H9 (cell line): ENCODE data around the gene FOXF1. TPM values are rescaled to one million over a fixed set of nuclear protein-coding genes. Genes with fewer than 3 reads are reported as not detected.

Experiments used
- DNase-seq: peaks from one replicate; pipeline ENCODE4 v3.0.0-alpha.2; 2017
- H2AFZ ChIP-seq: one replicate; pipeline ENCODE4 v1.6.1; 2013; ENCODE audit warnings: mild to moderate bottlenecking, low read length, control low read depth, moderate library complexity
- H2AK5ac ChIP-seq: 2 replicates; pipeline ENCODE4 v1.6.1; 2013; ENCODE audit warnings: low read length, control low read depth, mixed read lengths; ENCODE audit not compliant: insufficient read length
- H2BK120ac ChIP-seq: one replicate; pipeline ENCODE4 v1.6.1; 2013; ENCODE audit warnings: low read depth, mild to moderate bottlenecking, low read length, control low read depth, inconsistent platforms; ENCODE audit not compliant: poor library complexity, severe bottlenecking
- H2BK12ac ChIP-seq: 2 replicates; pipeline ENCODE4 v1.6.1; 2013; ENCODE audit warnings: low read length, control low read depth, mixed read lengths, low read depth; ENCODE audit not compliant: insufficient read length
- H2BK15ac ChIP-seq: 2 replicates; pipeline ENCODE4 v1.6.1; 2013; ENCODE audit warnings: low read depth, low read length, control low read depth
- H2BK20ac ChIP-seq: one replicate; pipeline ENCODE4 v1.6.1; 2013; ENCODE audit warnings: low read depth, mild to moderate bottlenecking, low read length, control low read depth, inconsistent platforms; ENCODE audit not compliant: poor library complexity, severe bottlenecking
- H2BK5ac ChIP-seq: 2 replicates; pipeline ENCODE4 v1.6.1; 2013; ENCODE audit warnings: low read length, control low read depth, mixed read lengths; ENCODE audit not compliant: insufficient read length
- H3K14ac ChIP-seq: 2 replicates; pipeline ENCODE4 v1.6.1; 2013; ENCODE audit warnings: low read length, control low read depth; ENCODE audit not compliant: insufficient read depth
- H3K18ac ChIP-seq: 2 replicates; pipeline ENCODE4 v1.6.1; 2013; ENCODE audit warnings: low read depth, mild to moderate bottlenecking, mixed read lengths, low read length, control low read depth; ENCODE audit not compliant: insufficient read length
- H3K23ac ChIP-seq: 2 replicates; pipeline ENCODE4 v1.6.1; 2013; ENCODE audit warnings: low read length, control low read depth, mixed read lengths, low read depth; ENCODE audit not compliant: insufficient read length
- H3K23me2 ChIP-seq: 2 replicates; pipeline ENCODE4 v1.6.1; 2013; ENCODE audit warnings: low read depth, mild to moderate bottlenecking, mixed read lengths, low read length, control low read depth; ENCODE audit not compliant: insufficient read length, poor library complexity, severe bottlenecking
- H3K27ac ChIP-seq: 2 replicates; pipeline ENCODE4 v1.5.1; 2013; ENCODE audit warnings: low read length, control low read depth, mixed read lengths, low read depth; ENCODE audit not compliant: insufficient read length
- H3K27me3 ChIP-seq: 2 replicates; pipeline ENCODE4 v1.6.1; 2013; ENCODE audit warnings: low read length, control low read depth, inconsistent platforms; ENCODE audit not compliant: insufficient read depth
- H3K4ac ChIP-seq: 2 replicates; pipeline ENCODE4 v1.6.1; 2013; ENCODE audit warnings: low read depth, mild to moderate bottlenecking, control low read depth, inconsistent platforms, low read length, moderate library complexity
- H3K4me1 ChIP-seq: 2 replicates; pipeline ENCODE4 v1.6.1; 2013; ENCODE audit warnings: low read length, control low read depth, inconsistent platforms; ENCODE audit not compliant: insufficient read depth
- H3K4me2 ChIP-seq: 2 replicates; pipeline ENCODE4 v1.6.1; 2013; ENCODE audit warnings: low read length, control low read depth, mixed read lengths; ENCODE audit not compliant: insufficient read length, insufficient read depth
- H3K56ac ChIP-seq: 2 replicates; pipeline ENCODE4 v1.6.1; 2013; ENCODE audit warnings: low read depth, mild to moderate bottlenecking, mixed read lengths, low read length, control low read depth; ENCODE audit not compliant: insufficient read length
- H3K79me1 ChIP-seq: 2 replicates; pipeline ENCODE4 v1.6.1; 2013; ENCODE audit warnings: low read depth, mild to moderate bottlenecking, moderate library complexity, low read length, control low read depth, inconsistent platforms; ENCODE audit not compliant: insufficient read depth, poor library complexity, severe bottlenecking
- H3K79me2 ChIP-seq: 2 replicates; pipeline ENCODE4 v1.6.1; 2013; ENCODE audit warnings: low read length, control low read depth, inconsistent platforms; ENCODE audit not compliant: insufficient read depth
- H3K9ac ChIP-seq: 2 replicates; pipeline ENCODE4 v1.6.1; 2013; ENCODE audit warnings: low read length, control low read depth, mixed read lengths; ENCODE audit not compliant: insufficient read length; ENCODE audit errors: extremely low read depth
- H3K9me3 ChIP-seq: one replicate; pipeline ENCODE4 v1.6.1; 2013; ENCODE audit warnings: low read depth, low read length, inconsistent platforms; ENCODE audit not compliant: control insufficient read depth
- H3T11ph ChIP-seq: one replicate; pipeline ENCODE4 v1.6.1; 2013; ENCODE audit warnings: mild to moderate bottlenecking, low read length, control low read depth, inconsistent platforms
- H4K20me1 ChIP-seq: one replicate; pipeline ENCODE4 v1.6.1; 2013; ENCODE audit not compliant: control insufficient read depth, insufficient read length, insufficient read depth
- H4K5ac ChIP-seq: 2 replicates; pipeline ENCODE4 v1.6.1; 2013; ENCODE audit warnings: low read depth, mild to moderate bottlenecking, mixed read lengths, low read length, control low read depth; ENCODE audit not compliant: insufficient read length
- H4K8ac ChIP-seq: replicated peaks from 2 replicates; pipeline ENCODE4 v1.6.1; 2013; ENCODE audit warnings: low read length, control low read depth, mixed read lengths, low read depth; ENCODE audit not compliant: insufficient read length
- H4K91ac ChIP-seq: 2 replicates; pipeline ENCODE4 v1.6.1; 2013; ENCODE audit warnings: low read depth, mild to moderate bottlenecking, moderate library complexity, mixed read lengths, low read length, control low read depth; ENCODE audit not compliant: insufficient read length
- H3K27ac Mint-ChIP-seq, 3 experiments: 2 replicates in 2 of 3; 3 replicates in 1 of 3; pipeline ENCODE4 v1.8.0; 2020 to 2021; ENCODE audit warnings: mixed read lengths in 3 of 3, mild to moderate bottlenecking in 1 of 3, moderate library complexity in 1 of 3
- H3K27me3 Mint-ChIP-seq: 2 replicates; pipeline ENCODE4 v1.8.0; 2021; ENCODE audit warnings: low read depth, mild to moderate bottlenecking, moderate library complexity, mixed read lengths
- H3K36me3 Mint-ChIP-seq, 3 experiments: 2 replicates in 2 of 3; 3 replicates in 1 of 3; pipeline ENCODE4 v1.8.0; 2020 to 2021; ENCODE audit warnings: low read depth in 3 of 3, mixed read lengths in 3 of 3; ENCODE audit not compliant: insufficient read depth in 1 of 3
- H3K4me1 Mint-ChIP-seq, 2 experiments: 2 replicates each; pipeline ENCODE4 v1.8.0; 2020; ENCODE audit warnings: mixed read lengths in 2 of 2
- H3K4me3 Mint-ChIP-seq, 2 experiments: 2 replicates in 1 of 2; 3 replicates in 1 of 2; pipeline ENCODE4 v1.8.0; 2020 to 2021; ENCODE audit warnings: mild to moderate bottlenecking in 2 of 2, mixed read lengths in 2 of 2, moderate library complexity in 1 of 2
- H3K9me3 Mint-ChIP-seq, 2 experiments: 2 replicates in 1 of 2; 3 replicates in 1 of 2; pipeline ENCODE4 v1.8.0; 2020; ENCODE audit warnings: mild to moderate bottlenecking in 2 of 2, mixed read lengths in 2 of 2, moderate library complexity in 1 of 2
- CTCF ChIP-seq: fragments of 200-600 bp; sonication (generic); conservative IDR thresholded peaks from 3 replicates; pipeline ENCODE4 v1.8.0; 2021; ENCODE audit warnings: antibody characterized with exemption, mild to moderate bottlenecking
- total RNA-seq: library from RNA; stranded (reverse); gene quantifications from 2 replicates; pipeline ENCODE4 v1.2.1, GENCODE V29; 2021

FOXF1 gene
- total RNA-seq, 1 experiment from 2014 or later: not detected

- no peak for TF ChIP-seq CTCF
- Histone ChIP-seq H4K20me1 (no peaks in the 10 kb centered on the region), H2AK5ac (no peak overlapping the region), H4K8ac (no peak overlapping the region), H4K91ac (no peak overlapping the region), H3K18ac (no peak overlapping the region), H3K4me1 (no peaks in the 10 kb centered on the region), H3K23ac (no peak overlapping the region), H3K27ac (no peak overlapping the region), H3K27me3 (no peaks in the 10 kb centered on the region), H2BK120ac (no peak overlapping the region), H3K9me3 (no peaks in the 10 kb centered on the region), H3K79me1 (no peaks in the 10 kb centered on the region), H2BK15ac (no peak overlapping the region), H2BK20ac (no peak overlapping the region), H3K9ac (no peak overlapping the region), H3K23me2 (no peaks in the 10 kb centered on the region), H2BK12ac (no peak overlapping the region), H4K5ac (no peak overlapping the region), H3K79me2 (no peaks in the 10 kb centered on the region), H3T11ph (no peak overlapping the region), H3K4ac (no peak overlapping the region), H2AFZ (no peak overlapping the region), H3K14ac (no peak overlapping the region), H3K56ac (no peak overlapping the region), H3K4me2 (no peak overlapping the region), H2BK5ac (no peak overlapping the region)
- no peak overlapping the region for H3K27ac Mint-ChIP-seq
- no peak for DNase-seq
- peaks cover 45% of the 10 kb centered on the region for H3K27me3 Mint-ChIP-seq
- peaks cover 7 to 9% (median 8%) of the 10 kb centered on the region in 3 experiments; a peak in 5 of 7 replicates for H3K36me3 Mint-ChIP-seq
- H3K9me3 Mint-ChIP-seq: peaks cover 16 to 26% of the 10 kb centered on the region in 2 experiments
- no peak overlapping the region for H3K4me3 Mint-ChIP-seq
- no peaks in the 10 kb centered on the region for H3K4me1 Mint-ChIP-seq
Observed at GRCh38 chr16:86461037-86461436, 49.3 kb upstream of the FOXF1 start.
